Parietal lobe (tissue), 2 donors: ENCODE measurements around the gene SUMF2. TPM values are rescaled to one million over a fixed set of nuclear protein-coding genes. Genes with fewer than 3 reads are reported as not detected.

ENCODE experiments used
- small RNA-seq: library from RNA; depleted of rRNA; stranded (forward); fragments of <200 nt; gene quantifications from one replicate; pipeline ENCODE3, GENCODE V24; 2014; ENCODE audit warnings: low replicate concordance
- total RNA-seq: library from RNA; depleted of rRNA; stranded (reverse); fragments of >200 nt; gene quantifications from one replicate; pipeline ENCODE4 v1.2.3, GENCODE V29; 2014

SUMF2 gene
- 66.7 TPM for total RNA-seq

DNA sequence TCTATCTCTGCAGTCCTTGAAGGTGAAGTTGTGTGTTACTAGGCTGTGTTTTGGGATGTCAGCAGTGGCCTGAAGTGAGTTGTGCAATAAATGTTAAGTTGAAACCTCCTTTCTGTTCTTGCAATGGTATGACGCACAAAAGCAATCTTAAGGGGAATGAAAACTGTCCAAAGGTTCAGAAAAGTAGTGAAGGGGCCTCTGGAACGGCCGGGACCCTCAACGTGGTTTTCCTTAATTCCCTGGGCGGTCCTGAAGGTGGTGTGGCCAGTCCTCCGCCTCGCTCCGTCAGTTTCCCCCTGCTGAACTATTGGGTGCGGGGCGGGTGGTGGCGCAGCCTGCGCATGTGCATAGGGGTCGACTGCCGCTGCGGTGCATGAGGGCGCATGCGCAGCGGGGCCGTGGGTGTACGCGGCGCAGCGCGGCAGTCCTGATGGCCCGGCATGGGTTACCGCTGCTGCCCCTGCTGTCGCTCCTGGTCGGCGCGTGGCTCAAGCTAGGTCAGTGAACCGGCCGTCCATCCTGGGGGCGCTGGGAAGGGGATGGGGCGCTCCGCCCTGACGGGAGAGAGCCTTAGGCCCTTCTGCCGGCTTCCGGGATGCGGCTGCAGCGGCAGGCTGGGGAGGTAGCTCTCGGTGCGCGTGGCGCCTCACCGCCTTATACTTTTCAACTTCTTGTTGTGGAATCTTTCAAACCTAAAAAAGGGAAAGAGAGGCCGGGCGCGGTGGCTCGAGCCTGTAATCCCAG lies at the start of gene SUMF2:
TSS of gene SUMF2 (plus strand) at position 405 of the 744 bp plus-strand sequence. CDS start at position 431, 26 bp downstream.

GRCh38 chr7:56051339-56052191 lies 12.5 kb upstream of the SUMF2 start, which contains the start of the genes CCT6A and PSPH:
Gene CCT6A, plus strand, starts transcription at chr7:56051765. Its CDS starts 84 bp downstream, at chr7:56051849.
Gene PSPH, minus strand, starts transcription at chr7:56051444. Its CDS starts 30,232 bp downstream, at chr7:56021212.

GRCh38 chr7:56092789-56093531 lies 28.9 kb downstream of the SUMF2 start, which contains the start of gene PHKG1:
Gene PHKG1, minus strand, starts transcription at chr7:56092952. Its CDS starts 4,011 bp downstream, at chr7:56088941.

DNA sequence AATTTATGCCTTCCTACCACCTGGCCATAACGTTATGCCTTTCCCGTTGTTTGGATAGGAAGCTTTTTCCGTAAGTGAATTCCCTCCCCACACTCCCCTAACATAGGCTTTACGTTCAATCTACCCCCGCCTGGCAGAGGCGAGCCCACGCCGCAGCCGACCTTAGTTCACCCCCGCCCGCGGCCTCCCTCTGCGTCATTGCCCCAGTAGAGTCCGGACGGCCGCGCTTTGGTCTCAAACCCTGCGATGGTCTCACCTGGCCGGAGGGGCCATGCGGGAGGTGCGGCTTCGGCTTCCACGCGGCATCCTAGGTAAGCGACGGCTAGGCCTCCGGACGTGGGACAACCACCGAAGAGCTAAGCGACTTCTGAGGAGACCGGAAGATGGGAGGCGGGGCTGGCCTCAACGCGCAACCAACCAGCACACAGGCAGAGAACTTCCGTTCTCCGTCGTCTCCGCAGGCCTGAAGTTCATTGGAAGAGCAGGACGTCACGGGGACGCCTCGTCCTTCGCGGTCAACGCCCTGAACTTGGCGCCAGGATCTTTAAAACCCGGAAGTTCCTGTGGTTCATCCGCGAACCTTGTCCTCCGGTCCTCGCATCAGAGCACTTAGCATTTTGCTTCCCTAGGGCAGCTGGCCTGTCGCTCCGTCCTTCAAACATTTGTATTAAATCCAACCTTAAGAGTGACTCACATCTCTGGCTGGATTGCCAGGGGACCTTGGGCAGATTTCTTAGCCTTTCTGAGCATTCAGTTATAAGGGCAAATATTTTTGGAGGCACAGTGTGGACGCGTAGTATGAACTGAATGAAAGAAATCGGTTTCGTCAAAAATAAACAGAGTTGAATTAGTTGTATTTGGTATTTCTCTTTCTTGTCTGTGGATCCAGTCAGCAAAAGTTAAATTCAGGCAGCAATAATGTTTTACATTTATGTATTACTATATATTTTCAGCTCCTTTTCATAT lies 42.3 kb downstream of the SUMF2 start, which contains the start of gene CHCHD2:
TSS of gene CHCHD2 (minus strand) at position 369 of the 966 bp plus-strand sequence. CDS start at position 306, 63 bp downstream.

DNA sequence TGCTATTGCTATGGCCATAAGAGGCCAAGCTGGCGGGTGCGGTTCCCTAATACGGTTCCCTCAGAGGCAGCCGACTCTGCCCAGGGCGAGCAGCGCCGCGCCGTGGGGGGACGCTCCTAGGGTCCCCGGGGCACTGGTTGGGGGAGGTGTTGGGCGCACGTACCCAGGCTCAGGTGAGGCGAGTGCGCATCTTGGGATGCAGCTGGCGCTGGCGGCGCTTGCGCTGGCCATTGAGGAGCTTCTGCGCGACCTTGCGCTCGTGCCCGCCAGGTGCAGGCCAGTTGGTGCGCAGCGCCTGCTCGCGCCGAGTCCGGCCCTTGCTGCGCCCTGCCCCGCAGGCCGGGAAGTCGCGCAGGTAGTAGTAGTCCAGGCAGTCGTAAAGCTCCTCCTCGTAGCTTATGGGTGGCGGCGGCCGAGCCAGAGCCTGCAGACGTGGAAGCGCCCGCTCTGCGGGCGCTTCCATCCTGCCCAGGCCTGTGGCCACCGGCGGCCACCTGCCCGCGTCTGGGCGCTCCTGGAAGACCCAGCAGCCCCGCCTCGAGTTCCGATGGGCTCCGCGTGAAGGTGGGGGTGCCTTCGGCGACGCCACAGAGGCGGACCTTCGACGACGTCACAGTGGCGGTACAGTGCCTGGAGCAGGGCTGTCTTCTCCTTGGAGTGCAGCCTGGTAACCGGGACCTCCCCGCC lies 51.9 kb downstream of the SUMF2 start, which contains the start of gene NUPR2:
TSS of gene NUPR2 (minus strand) at position 566 of the 687 bp plus-strand sequence. CDS start at position 463, 103 bp downstream.

Small RNA genes lying within 50 kb of the gene (small RNA-seq; reads per million reads assigned to genes)
- not detected for gene SNORA15
- not detected for gene SNORA22B

Other genes with a start within 250 kb of the SUMF2 start
- gene SEPTIN14, start 201.5 kb upstream of the SUMF2 start, total RNA-seq = not detected
- 65.4 TPM for gene ZNF713, start 176.8 kb upstream of the SUMF2 start, total RNA-seq
- gene MRPS17, start 112.4 kb upstream of the SUMF2 start, total RNA-seq = 14.4 TPM
- gene NIPSNAP2, start 99.7 kb upstream of the SUMF2 start, total RNA-seq = 57.0 TPM
- gene PSPH, start 12.8 kb upstream of the SUMF2 start, total RNA-seq = 16.0 TPM
- gene CCT6A, start 12.5 kb upstream of the SUMF2 start, total RNA-seq = 170 TPM
- 4.4 TPM for gene PHKG1, start 28.7 kb downstream of the SUMF2 start, total RNA-seq
- gene CHCHD2, start 42.2 kb downstream of the SUMF2 start, total RNA-seq = 137 TPM
- gene NUPR2, start 52.1 kb downstream of the SUMF2 start, total RNA-seq = not detected